BJ (cell line): ENCODE measurements around the gene RANBP3L. TPM values are rescaled to one million over a fixed set of nuclear protein-coding genes. Genes with fewer than 3 reads are reported as not detected.

Experiments used
- CTCF ChIA-PET: fragments of 350-600 bp; formaldehyde crosslinking; extraction: SDS; loops from one replicate; lab custom pipeline; 2021; ENCODE audit warnings: antibody characterized with exemption, inconsistent platforms; lab: Yijun Ruan, JAX
- POLR2A ChIA-PET: fragments of 300-600 bp; sonication (Branson Sonifier 250); formaldehyde crosslinking; extraction: SDS; loops from one replicate; lab custom pipeline; 2021; ENCODE audit warnings: antibody characterized with exemption; lab: Charles Lee
- DNase-seq: peaks from one replicate; pipeline ENCODE4 v3.0.0-alpha.2; 2011; ENCODE audit warnings: low read depth
- H3K27me3 ChIP-seq: 2 replicates; pipeline ENCODE4 v1.6.0; 2011; ENCODE audit warnings: low read length; ENCODE audit not compliant: control insufficient read depth, insufficient read depth
- H3K36me3 ChIP-seq: 2 replicates; pipeline ENCODE4 v1.5.1; 2011; ENCODE audit warnings: low read length; ENCODE audit not compliant: control insufficient read depth, insufficient read depth
- H3K4me3 ChIP-seq: 2 replicates; pipeline ENCODE4 v1.5.1; 2011; ENCODE audit warnings: low read depth, mild to moderate bottlenecking, control low read depth, low read length
- CTCF ChIP-seq: IDR thresholded peaks from 2 replicates; pipeline ENCODE4 v1.5.1; 2011; ENCODE audit warnings: low read depth, mild to moderate bottlenecking, control low read depth, inconsistent platforms, low read length, moderate library complexity; ENCODE audit not compliant: insufficient read depth
- polyA plus RNA-seq: library from polyadenylated mRNA; depleted of rRNA; stranded (reverse); fragments of >200 nt; gene quantifications from 2 replicates; pipeline ENCODE4 v1.2.3, GENCODE V29; 2011

Gene RANBP3L
- polyA plus RNA-seq, 1 experiment = not detected

GRCh38 chr5:36311956-36312355 is 10.3 kb upstream of the RANBP3L start:
- no peak for DNase-seq
- ChIA-PET CTCF (interaction anchor here (0.6 to 1.4 kb wide), 2 partner anchors 34 to 751 kb away, joined by 3 read pairs; no protein-coding TSS in a partner anchor), POLR2A (no interaction called here)
- Histone ChIP-seq H3K36me3 (no peaks in the 10 kb centered on the region), H3K4me3 (no peak overlapping the region), H3K27me3 (peaks cover 2% of the 10 kb centered on the region)
- no peak for TF ChIP-seq CTCF

DNA sequence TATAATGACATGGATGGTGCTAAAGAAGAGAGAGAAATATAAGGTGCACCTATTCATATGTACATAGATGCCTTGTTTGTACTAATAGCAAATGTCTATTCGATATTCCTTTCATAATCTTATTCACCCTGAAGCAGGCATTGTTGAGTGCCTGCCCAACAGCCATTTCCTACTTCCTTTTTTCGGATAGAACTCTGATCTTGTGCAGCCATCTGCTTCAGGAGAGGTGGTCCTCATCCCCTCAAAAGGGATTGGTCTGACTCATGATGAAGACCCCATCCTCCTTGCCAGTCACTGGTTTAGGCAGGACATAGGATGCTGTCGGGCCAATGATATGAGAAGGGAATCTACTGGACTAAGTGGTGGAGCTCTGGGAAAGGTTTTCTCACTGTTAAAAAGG is 8.4 kb upstream of the RANBP3L start:
- no peaks in the 10 kb centered on the region for H3K36me3 ChIP-seq
- H3K27me3 ChIP-seq = peaks cover 2% of the 10 kb centered on the region
- POLR2A ChIA-PET = no interaction called here
- TF ChIP-seq CTCF = no peak
- DNase-seq = no peak
- no peak overlapping the region for H3K4me3 ChIP-seq
- CTCF ChIA-PET = no interaction called here

DNA sequence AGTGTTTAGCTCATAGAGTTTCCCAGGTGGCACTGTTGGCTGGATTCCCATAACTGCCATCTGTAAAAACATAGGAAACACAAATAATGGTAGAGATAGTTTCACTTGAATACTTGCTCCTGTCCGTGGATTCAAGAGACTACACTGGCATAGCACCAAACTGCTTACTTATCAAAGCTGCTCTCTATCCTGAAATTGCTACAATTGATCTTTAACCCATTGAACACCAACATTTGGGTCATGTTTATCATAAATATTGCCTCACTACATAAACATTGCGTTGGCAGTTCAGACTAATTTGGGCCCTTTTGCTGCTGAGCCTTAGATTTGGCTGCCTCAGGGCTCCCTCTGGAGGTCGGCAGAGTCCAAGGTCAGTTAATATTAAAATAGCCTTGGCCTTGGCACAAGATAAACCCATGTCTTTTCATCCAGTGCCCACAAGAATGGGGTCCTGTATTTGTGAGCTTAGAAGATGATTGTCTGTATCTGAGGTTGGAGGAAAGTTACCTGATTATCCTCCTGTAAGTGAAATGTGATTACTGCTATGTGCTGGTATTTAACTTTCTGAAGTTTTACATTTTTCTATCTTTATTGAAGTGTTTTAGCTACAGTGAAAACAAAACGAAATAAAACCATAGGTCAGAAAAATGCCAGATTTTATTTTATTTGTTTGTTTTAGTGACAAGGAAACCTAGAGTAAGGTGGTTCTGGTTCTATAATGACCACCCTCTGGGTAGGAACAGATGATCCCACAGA is 4.0 kb upstream of the RANBP3L start:
- no peak for DNase-seq
- Histone ChIP-seq H3K4me3 (no peak overlapping the region), H3K27me3 (no peaks in the 10 kb centered on the region; the same call in 1 of the 2 replicates), H3K36me3 (no peaks in the 10 kb centered on the region)
- CTCF ChIA-PET = interaction anchor here (0.7 to 9.0 kb wide), 22 partner anchors 10 to 417 kb away, joined by 3 to 87 read pairs (median 3); no protein-coding TSS in a partner anchor
- peak; percentile 80 for TF ChIP-seq CTCF
- POLR2A ChIA-PET = no interaction called here

DNA sequence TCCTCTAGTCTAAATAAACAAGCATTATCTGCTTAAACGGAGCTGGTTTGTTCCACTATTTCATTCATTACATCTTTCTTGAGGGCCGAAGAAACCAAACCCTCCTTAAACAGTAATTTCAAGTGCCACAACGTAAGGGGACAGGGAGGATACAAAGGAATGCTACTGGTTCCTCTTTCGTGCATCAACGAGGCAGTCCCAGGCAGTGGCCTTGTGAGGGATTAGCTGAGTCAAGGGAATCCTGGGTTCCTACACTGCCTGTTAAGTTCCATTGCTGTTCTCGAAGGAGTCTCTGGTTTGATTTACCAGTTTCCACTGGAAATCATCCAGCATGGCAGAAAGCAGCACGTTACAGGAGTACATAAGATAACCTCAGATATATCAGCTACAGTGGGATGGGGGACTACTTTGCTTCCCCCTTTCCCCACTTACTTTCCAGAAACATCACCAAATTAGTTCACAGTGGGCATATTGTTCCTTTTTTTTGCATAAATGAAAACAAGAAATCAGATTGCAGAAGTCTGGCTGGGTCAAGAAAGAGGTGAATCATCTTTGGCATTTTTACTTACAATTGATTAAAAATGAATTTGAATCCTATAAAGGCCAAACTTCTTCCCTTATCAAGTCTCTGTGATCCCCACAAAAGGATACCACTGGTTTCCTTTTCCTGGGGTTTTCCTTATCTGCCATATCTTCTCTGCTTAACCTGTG is 2.5 kb upstream of the RANBP3L start:
- no peaks in the 10 kb centered on the region for H3K36me3 ChIP-seq
- DNase-seq = no peak
- H3K27me3 ChIP-seq = no peaks in the 10 kb centered on the region
- H3K4me3 ChIP-seq = no peak overlapping the region
- POLR2A ChIA-PET = no interaction called here
- CTCF ChIA-PET = interaction anchor here (0.9 to 9.0 kb wide), 5 partner anchors 13 to 224 kb away, joined by 3 to 87 read pairs (median 4); no protein-coding TSS in a partner anchor
- no peak for TF ChIP-seq CTCF
